Esophagus squamous epithelium (tissue), 5 donors: ENCODE measurements around the gene GALR1. TPM values are rescaled to one million over a fixed set of nuclear protein-coding genes. Genes with fewer than 3 reads are reported as not detected.

ENCODE experiments used
- DNase-seq: peaks from one replicate; lab custom pipeline; 2025; lab: John Stamatoyannopoulos, UW
- H3K27ac ChIP-seq, 4 donors: fragments of 200-600 bp; sonication (generic); one replicate each; pipeline ENCODE4 v1.5.1; 2016 to 2019; ENCODE audit warnings: mild to moderate bottlenecking in 1 of 4
- H3K27me3 ChIP-seq, 4 donors: fragments of 200-600 bp; sonication (generic); 1 replicate in 3 of 4; 2 replicates in 1 of 4; pipeline versions ENCODE4 v1.5.1 to v1.6.0; 2017 to 2021; ENCODE audit warnings: antibody characterized with exemption in 1 of 4
- H3K36me3 ChIP-seq, 3 donors: fragments of 200-600 bp; sonication (generic); one replicate each; pipeline ENCODE4 v1.5.1; 2016 to 2019
- H3K4me1 ChIP-seq, 3 donors: fragments of 200-600 bp; sonication (generic); one replicate each; pipeline ENCODE4 v1.5.1; 2017 to 2019
- H3K4me3 ChIP-seq, 4 donors: fragments of 200-600 bp; sonication (generic); 1 replicate in 3 of 4; 2 replicates in 1 of 4; pipeline ENCODE4 v1.5.1; 2016 to 2019; ENCODE audit warnings: mild to moderate bottlenecking in 2 of 4, moderate library complexity in 1 of 4
- H3K9me3 ChIP-seq, 3 donors: fragments of 200-600 bp; sonication (generic); one replicate each; pipeline ENCODE4 v1.5.1; 2016 to 2019
- POLR2A ChIP-seq, 4 donors: fragments of 450-650 bp; IDR thresholded peaks; one replicate each; pipeline ENCODE4 v1.6.1; 2017; ENCODE audit warnings: antibody characterized with exemption in 4 of 4, mild to moderate bottlenecking in 4 of 4, moderate library complexity in 3 of 4
- WGBS, 2 donors: methylation state at CpG; one replicate each; pipeline ENCODE4 v1.1.5; 2018; 5-methylcytosine and 5-hydroxymethylcytosine counted together
- intact Hi-C: fragments of 100-400 bp; cut with DNase I; formaldehyde crosslinking; loops from one replicate; pipeline ENCODE4 v1.15.0; 2022
- total RNA-seq, 4 donors: library from RNA; depleted of rRNA; stranded (reverse); fragments of >200 nt; gene quantifications; one replicate each; pipeline ENCODE4 v1.1.0, GENCODE V29; 2016
- TF ChIP-seq, protein P1 (sequence below), 6 experiments: fragments of 450-650 bp in 4 of 6; fragments of 200-600 bp in 2 of 6; sonication (generic) in 2 of 6; IDR thresholded peaks; one replicate each; pipeline ENCODE4 v1.5.1; 2016 to 2019; ENCODE audit warnings: antibody characterized with exemption in 6 of 6, mild to moderate bottlenecking in 4 of 6, moderate library complexity in 4 of 6
- donor health status: DM: yes; HTN: yes; CAD: no.

The GALR1 gene
- total RNA-seq, 4 donors from 2014 or later: 0.04 TPM; not detected in 3

GRCh38 chr18:77316008-77316407 lies 66.4 kb downstream of the GALR1 start:
- Histone ChIP-seq H3K36me3 (no peaks in the 10 kb centered on the region), H3K27me3 (peaks cover 0 to 8% (median 0%) of the 10 kb centered on the region in 4 donors), H3K4me1 (no peaks in the 10 kb centered on the region), H3K27ac (no peak overlapping the region), H3K9me3 (no peaks in the 10 kb centered on the region), H3K4me3 (no peak overlapping the region)
- 33 to 53% methylated on average over 1 of the region's 3 CpGs for WGBS, 2 donors
- TF ChIP-seq, protein P1, sequence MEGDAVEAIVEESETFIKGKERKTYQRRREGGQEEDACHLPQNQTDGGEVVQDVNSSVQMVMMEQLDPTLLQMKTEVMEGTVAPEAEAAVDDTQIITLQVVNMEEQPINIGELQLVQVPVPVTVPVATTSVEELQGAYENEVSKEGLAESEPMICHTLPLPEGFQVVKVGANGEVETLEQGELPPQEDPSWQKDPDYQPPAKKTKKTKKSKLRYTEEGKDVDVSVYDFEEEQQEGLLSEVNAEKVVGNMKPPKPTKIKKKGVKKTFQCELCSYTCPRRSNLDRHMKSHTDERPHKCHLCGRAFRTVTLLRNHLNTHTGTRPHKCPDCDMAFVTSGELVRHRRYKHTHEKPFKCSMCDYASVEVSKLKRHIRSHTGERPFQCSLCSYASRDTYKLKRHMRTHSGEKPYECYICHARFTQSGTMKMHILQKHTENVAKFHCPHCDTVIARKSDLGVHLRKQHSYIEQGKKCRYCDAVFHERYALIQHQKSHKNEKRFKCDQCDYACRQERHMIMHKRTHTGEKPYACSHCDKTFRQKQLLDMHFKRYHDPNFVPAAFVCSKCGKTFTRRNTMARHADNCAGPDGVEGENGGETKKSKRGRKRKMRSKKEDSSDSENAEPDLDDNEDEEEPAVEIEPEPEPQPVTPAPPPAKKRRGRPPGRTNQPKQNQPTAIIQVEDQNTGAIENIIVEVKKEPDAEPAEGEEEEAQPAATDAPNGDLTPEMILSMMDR (IDR thresholded peaks at IDR 0.05): no peak
- TF ChIP-seq POLR2A (IDR thresholded peaks at IDR 0.05): no peak
- intact Hi-C loops: no loop called here
- DNase-seq: no peak

DNA sequence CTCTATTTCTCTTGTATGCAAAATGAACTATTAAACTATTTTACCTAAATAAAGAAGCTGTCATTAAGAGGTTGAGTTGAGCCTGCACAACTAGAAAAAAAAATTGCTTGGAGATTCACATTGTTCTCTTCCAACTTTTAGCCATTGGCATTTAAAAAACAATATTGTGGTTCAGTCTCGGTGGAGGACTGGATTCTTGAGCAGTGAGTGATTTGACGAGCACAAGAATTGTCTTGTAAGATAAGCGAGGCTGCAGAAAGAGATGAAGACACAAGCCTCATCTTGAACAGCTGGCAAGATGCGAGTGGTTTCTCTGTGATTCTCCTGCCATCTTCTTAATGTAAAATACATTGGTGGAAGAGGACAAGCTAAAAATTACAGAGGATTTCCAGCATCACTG lies 67.0 kb downstream of the GALR1 start:
- 65 to 67% methylated on average over 4 of the region's 4 CpGs for WGBS, 2 donors
- no peak for TF ChIP-seq POLR2A (IDR thresholded peaks at IDR 0.05)
- TF ChIP-seq, protein P1 (IDR thresholded peaks at IDR 0.05): no peak
- no peaks in the 10 kb centered on the region for H3K4me1 ChIP-seq
- no peak for DNase-seq
- no peak overlapping the region for H3K27ac ChIP-seq
- H3K9me3 ChIP-seq: no peaks in the 10 kb centered on the region
- intact Hi-C loops: no loop called here
- peaks cover 0 to 8% (median 0%) of the 10 kb centered on the region in 4 donors for H3K27me3 ChIP-seq
- no peaks in the 10 kb centered on the region for H3K36me3 ChIP-seq
- H3K4me3 ChIP-seq: no peak overlapping the region

DNA sequence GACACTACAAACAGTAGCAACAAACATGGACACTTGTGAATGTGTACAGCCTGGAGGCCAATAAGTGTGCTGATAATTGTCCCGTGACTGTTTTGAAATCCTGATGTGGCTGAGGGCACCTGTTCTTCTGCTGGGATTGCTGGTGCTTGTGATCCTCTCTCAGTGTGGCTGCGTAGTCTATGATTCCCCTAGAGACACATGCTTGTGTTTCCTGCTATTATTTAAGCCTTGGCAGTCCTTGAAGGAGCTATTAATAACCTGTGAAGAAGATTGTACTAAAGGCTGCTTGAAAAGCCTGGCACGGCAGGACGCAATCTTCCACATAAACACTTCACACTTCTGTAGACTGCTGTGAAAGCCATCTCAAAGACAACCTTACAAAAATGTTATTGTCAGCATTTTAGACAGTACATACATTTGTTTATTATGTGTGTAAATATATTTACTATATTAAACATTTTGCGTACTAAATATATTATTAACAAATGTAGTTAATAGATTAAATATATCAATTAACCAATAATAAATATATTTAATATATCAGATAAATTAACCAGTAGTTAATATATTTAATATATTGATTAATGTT lies 71.4 kb downstream of the GALR1 start:
- Histone ChIP-seq H3K4me3 (no peak overlapping the region), H3K36me3 (no peaks in the 10 kb centered on the region), H3K9me3 (no peaks in the 10 kb centered on the region), H3K27me3 (peaks cover 0 to 14% (median 0%) of the 10 kb centered on the region in 4 donors), H3K4me1 (no peaks in the 10 kb centered on the region), H3K27ac (no peak overlapping the region)
- intact Hi-C loops: no loop called here
- TF ChIP-seq, protein P1 (IDR thresholded peaks at IDR 0.05): no peak
- TF ChIP-seq POLR2A (IDR thresholded peaks at IDR 0.05): no peak
- no peak for DNase-seq
- WGBS, 2 donors: 44 to 52% methylated on average over 5 of the region's 5 CpGs

DNA sequence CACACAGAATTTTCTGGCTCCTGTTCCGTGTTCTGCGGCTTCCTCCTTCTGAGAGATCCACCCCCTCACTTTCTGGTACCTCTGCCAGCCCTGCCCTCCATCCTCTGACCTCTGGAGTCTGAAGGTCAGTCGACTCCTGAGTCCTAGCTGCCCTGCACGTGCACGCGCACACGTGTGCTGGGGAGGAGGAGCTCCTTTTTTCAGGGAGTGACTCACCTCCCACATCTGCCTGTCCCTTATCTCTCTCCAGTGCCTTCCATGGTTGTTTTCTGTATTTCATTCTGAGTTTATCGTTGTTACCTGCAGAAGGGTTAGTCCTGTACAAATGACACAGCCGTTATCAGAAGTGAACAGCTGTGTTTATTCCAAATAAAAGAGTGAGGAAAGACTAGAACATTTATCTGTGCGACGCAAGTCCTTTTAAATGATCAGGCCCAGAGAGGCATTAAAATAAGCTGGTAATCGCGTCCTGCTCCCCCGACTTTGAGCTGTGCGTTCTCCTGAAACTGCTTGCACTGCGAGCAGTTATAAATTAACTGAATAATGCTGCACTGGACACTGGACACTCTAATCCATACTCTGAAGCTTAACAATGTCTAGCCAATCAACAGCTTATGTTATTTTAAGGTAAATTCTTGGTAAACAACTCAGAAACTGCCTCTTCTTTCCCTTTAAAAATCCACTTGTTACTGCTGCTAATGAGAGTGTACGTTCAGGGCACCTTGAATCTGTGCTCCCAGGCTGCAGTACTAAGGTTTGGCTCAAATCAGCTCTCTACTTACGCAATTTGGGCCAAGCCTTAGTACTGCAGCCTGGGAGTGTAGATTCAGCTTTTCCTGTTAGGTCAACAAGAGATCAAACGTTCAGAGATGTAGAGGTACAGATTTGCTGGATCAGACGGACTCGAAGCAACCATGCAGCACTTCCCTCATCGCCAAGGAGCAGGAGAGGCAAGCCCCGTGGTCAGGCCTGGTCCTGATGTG lies 72.5 kb downstream of the GALR1 start:
- H3K36me3 ChIP-seq: no peaks in the 10 kb centered on the region
- H3K4me3 ChIP-seq: no peak overlapping the region
- DNase-seq: no peak
- no peak overlapping the region for H3K27ac ChIP-seq
- no peaks in the 10 kb centered on the region for H3K9me3 ChIP-seq
- H3K27me3 ChIP-seq: peaks cover 0 to 14% (median 0%) of the 10 kb centered on the region in 4 donors
- WGBS, 2 donors: 50% methylated on average over 22 to 23 of the region's 23 CpGs
- no peaks in the 10 kb centered on the region for H3K4me1 ChIP-seq
- TF ChIP-seq POLR2A (IDR thresholded peaks at IDR 0.05): no peak
- TF ChIP-seq, protein P1 (IDR thresholded peaks at IDR 0.05): no peak
- intact Hi-C loops: no loop called here
